Testis (tissue), 2 donors: ENCODE results near the gene OR52E2.

Source experiments
- POLR2A ChIP-seq: fragments of 450-650 bp; IDR thresholded peaks from one replicate; pipeline ENCODE4 v1.6.1; 2017; ENCODE audit warnings: antibody characterized with exemption, mild to moderate bottlenecking, moderate library complexity
- TF ChIP-seq, protein P1 (sequence below), 3 experiments: fragments of 450-650 bp in 2 of 3; fragments of 200-600 bp in 1 of 3; sonication (generic) in 1 of 3; IDR thresholded peaks; one replicate each; pipeline ENCODE4 v1.5.1; 2016 to 2019; ENCODE audit warnings: antibody characterized with exemption in 3 of 3, mild to moderate bottlenecking in 2 of 3, moderate library complexity in 1 of 3

- TF ChIP-seq, protein P1, sequence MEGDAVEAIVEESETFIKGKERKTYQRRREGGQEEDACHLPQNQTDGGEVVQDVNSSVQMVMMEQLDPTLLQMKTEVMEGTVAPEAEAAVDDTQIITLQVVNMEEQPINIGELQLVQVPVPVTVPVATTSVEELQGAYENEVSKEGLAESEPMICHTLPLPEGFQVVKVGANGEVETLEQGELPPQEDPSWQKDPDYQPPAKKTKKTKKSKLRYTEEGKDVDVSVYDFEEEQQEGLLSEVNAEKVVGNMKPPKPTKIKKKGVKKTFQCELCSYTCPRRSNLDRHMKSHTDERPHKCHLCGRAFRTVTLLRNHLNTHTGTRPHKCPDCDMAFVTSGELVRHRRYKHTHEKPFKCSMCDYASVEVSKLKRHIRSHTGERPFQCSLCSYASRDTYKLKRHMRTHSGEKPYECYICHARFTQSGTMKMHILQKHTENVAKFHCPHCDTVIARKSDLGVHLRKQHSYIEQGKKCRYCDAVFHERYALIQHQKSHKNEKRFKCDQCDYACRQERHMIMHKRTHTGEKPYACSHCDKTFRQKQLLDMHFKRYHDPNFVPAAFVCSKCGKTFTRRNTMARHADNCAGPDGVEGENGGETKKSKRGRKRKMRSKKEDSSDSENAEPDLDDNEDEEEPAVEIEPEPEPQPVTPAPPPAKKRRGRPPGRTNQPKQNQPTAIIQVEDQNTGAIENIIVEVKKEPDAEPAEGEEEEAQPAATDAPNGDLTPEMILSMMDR (IDR thresholded peaks at IDR 0.05): no peak
- TF ChIP-seq POLR2A: no peak
Measured at GRCh38 chr11:5021996-5022395, 37.4 kb downstream of the OR52E2 start.
